GM12891 (cell line): Measurements from ENCODE around the gene LTBR.
A peak's percentile ranks its signal among the peaks of the same experiment; 100 is the strongest.

Experiments used
- DNase-seq: peaks from one replicate; pipeline ENCODE4 v3.0.0; 2011; ENCODE audit warnings: low spot score; ENCODE audit not compliant: insufficient read length
- FAIRE-seq: peaks from 2 replicates; lab custom pipeline; 2011; peaks lifted over from hg19 to GRCh38; lab: Jason Lieb, UNC
- PAX5 ChIP-seq: IDR thresholded peaks from 2 replicates; pipeline ENCODE4 v1.6.1; 2011; ENCODE audit warnings: low read length, moderate library complexity, mild to moderate bottlenecking; ENCODE audit not compliant: insufficient read depth, severe bottlenecking
- POLR2A ChIP-seq: IDR thresholded peaks from 2 replicates; pipeline ENCODE4 v1.6.1; 2011; ENCODE audit warnings: low read depth, low read length, control low read depth
- POLR2AphosphoS5 ChIP-seq: IDR thresholded peaks from 2 replicates; pipeline ENCODE4 v1.6.1; 2011; ENCODE audit warnings: low read depth, low read length, control low read depth
- POU2F2 ChIP-seq: IDR thresholded peaks from 2 replicates; pipeline ENCODE4 v1.6.1; 2011; ENCODE audit warnings: low read depth, mild to moderate bottlenecking, control low read depth, low read length, moderate library complexity
- SPI1 ChIP-seq: IDR thresholded peaks from 2 replicates; pipeline ENCODE4 v1.6.1; 2011; ENCODE audit warnings: low read depth, low read length, control low read depth
- TAF1 ChIP-seq: IDR thresholded peaks from 2 replicates; pipeline ENCODE4 v1.6.1; 2011; ENCODE audit warnings: low read depth, low read length, control low read depth

The LTBR gene

GRCh38 chr12:6360080-6360571 is 23.8 kb upstream of the LTBR start:
- FAIRE-seq (peak; percentile 67), DNase-seq (no peak)
- TF ChIP-seq POU2F2 (no peak), POLR2AphosphoS5 (no peak), PAX5 (no peak), TAF1 (no peak), POLR2A (no peak), SPI1 (no peak)

GRCh38 chr12:6360578-6361490 is 23.1 kb upstream of the LTBR start:
- FAIRE-seq = no peak
- TF ChIP-seq POLR2A (no peak), POLR2AphosphoS5 (no peak), POU2F2 (no peak), SPI1 (no peak), TAF1 (no peak), PAX5 (no peak)
- DNase-seq = no peak

- TF ChIP-seq TAF1 (no peak), PAX5 (no peak), POLR2AphosphoS5 (no peak), POU2F2 (no peak), SPI1 (no peak), POLR2A (no peak)
- no peak for DNase-seq
- FAIRE-seq = no peak
Observed at GRCh38 chr12:6361834-6362233, 22.1 kb upstream of the LTBR start.

- TF ChIP-seq SPI1 (no peak), TAF1 (no peak), POLR2A (no peak), POLR2AphosphoS5 (no peak), POU2F2 (no peak), PAX5 (no peak)
- FAIRE-seq (no peak), DNase-seq (no peak)
Observed at GRCh38 chr12:6362403-6362802, 21.6 kb upstream of the LTBR start.

GRCh38 chr12:6363010-6363329 is 21.0 kb upstream of the LTBR start:
- DNase-seq (no peak), FAIRE-seq (no peak)
- no peak for TF ChIP-seq POU2F2

GRCh38 chr12:6363330-6364043 is 20.5 kb upstream of the LTBR start:
- TF ChIP-seq SPI1 (no peak), POLR2AphosphoS5 (no peak), TAF1 (no peak), PAX5 (no peak), POLR2A (no peak)
- FAIRE-seq (peak; percentile 54), DNase-seq (peak; percentile 87)

- no peak for FAIRE-seq
- no peak for TF ChIP-seq POLR2AphosphoS5
- no peak for TF ChIP-seq TAF1
- no peak for TF ChIP-seq SPI1
- TF ChIP-seq PAX5 = no peak
- no peak for TF ChIP-seq POLR2A
- TF ChIP-seq POU2F2 = no peak
- no peak for DNase-seq
Observed at GRCh38 chr12:6364044-6364374, 20.0 kb upstream of the LTBR start.

GRCh38 chr12:6367065-6367968 is 16.6 kb upstream of the LTBR start:
- peak; percentile 69 for DNase-seq
- TF ChIP-seq SPI1 (peak; percentile 97), POLR2AphosphoS5 (no peak)
- FAIRE-seq = peak; percentile 92
